ENCODE measurements around the gene PRSS21.

GRCh38 chr16:2833776-2834175, 16.7 kb downstream of the PRSS21 start:
- TF ChIP-seq CTCF (tag by site-specific recombination; IDR thresholded peaks at IDR 0.05) (no peak), ZSCAN23 (tag by site-specific recombination; IDR thresholded peaks at IDR 0.05) (no peak), ZBTB8A (tag by site-specific recombination; IDR thresholded peaks at IDR 0.05) (no peak), ZNF148 (tag by site-specific recombination; IDR thresholded peaks at IDR 0.05; ENCODE audit: borderline replicate concordance) (no peak), ZBTB21 (tag by site-specific recombination; IDR thresholded peaks at IDR 0.05) (no peak), ZNF18 (tag by site-specific recombination; IDR thresholded peaks at IDR 0.05) (no peak), ZNF776 (tag by site-specific recombination; IDR thresholded peaks at IDR 0.05; ENCODE audit: borderline replicate concordance) (no peak), ZNF426 (tag by site-specific recombination; IDR thresholded peaks at IDR 0.05) (no peak), ZNF670 (tag by site-specific recombination; IDR thresholded peaks at IDR 0.05; ENCODE audit: low read depth) (no peak), YY1 (tag by site-specific recombination; IDR thresholded peaks at IDR 0.05) (no peak), ZNF645 (tag by site-specific recombination; IDR thresholded peaks at IDR 0.05) (no peak)
